Hindlimb muscle (tissue), 1 donor: ENCODE results near the gene PRCD. TPM values are rescaled to one million over a fixed set of nuclear protein-coding genes. Genes with fewer than 3 reads are reported as not detected.

Source experiments
- polyA plus RNA-seq: library from polyadenylated mRNA; unstranded; fragments of 120-200 nt; gene quantifications from one replicate; pipeline ENCODE4 v1.2.1, GENCODE V29; 2013; ENCODE audit not compliant: insufficient read length

PRCD gene
- polyA plus RNA-seq, 1 donor: 4.6 TPM

Other genes starting within 250 kb of the PRCD start
- gene QRICH2, start 231.8 kb upstream of the PRCD start, polyA plus RNA-seq: 5.6 TPM
- gene PRPSAP1, start 186.1 kb upstream of the PRCD start, polyA plus RNA-seq: 36.3 TPM
- 2.3 TPM for gene SPHK1, start 155.4 kb upstream of the PRCD start, polyA plus RNA-seq
- gene UBE2O, start 86.9 kb upstream of the PRCD start, polyA plus RNA-seq: 18.8 TPM
- 0.36 TPM for gene AANAT, start 72.4 kb upstream of the PRCD start, polyA plus RNA-seq
- gene RHBDF2, start 38.6 kb upstream of the PRCD start, polyA plus RNA-seq: 10.1 TPM
- 22.7 TPM for gene CYGB, start 2.3 kb upstream of the PRCD start, polyA plus RNA-seq
- 2.3 TPM for gene ST6GALNAC2, start 45.8 kb downstream of the PRCD start, polyA plus RNA-seq
- gene ST6GALNAC1, start 103.7 kb downstream of the PRCD start, polyA plus RNA-seq: 0.62 TPM
- 110 TPM for gene MXRA7, start 170.9 kb downstream of the PRCD start, polyA plus RNA-seq
- 23.6 TPM for gene JMJD6, start 186.6 kb downstream of the PRCD start, polyA plus RNA-seq
- gene METTL23, start 186.8 kb downstream of the PRCD start, polyA plus RNA-seq: 22.1 TPM
- 189 TPM for gene SRSF2, start 197.3 kb downstream of the PRCD start, polyA plus RNA-seq
- 41.4 TPM for gene MFSD11, start 198.1 kb downstream of the PRCD start, polyA plus RNA-seq